MM.1S (cell line): ENCODE measurements around the gene PNPLA6.

Experiments used
- CTCF ChIP-seq: fragments of 300-600 bp; sonication (generic); IDR thresholded peaks from 2 replicates; pipeline ENCODE4 v1.5.1; 2016; ENCODE audit warnings: antibody characterized with exemption, low read length, mixed read lengths
- EZH2 ChIP-seq: fragments of 300-600 bp; sonication (generic); optimal IDR thresholded peaks from 2 replicates; pipeline ENCODE3; 2017; ENCODE audit warnings: low read depth, mild to moderate bottlenecking, antibody characterized with exemption, low read length, mixed read lengths
- EZH2phosphoT487 ChIP-seq: fragments of 300-600 bp; sonication (generic); IDR thresholded peaks from 2 replicates; pipeline ENCODE4 v1.6.1; 2018; ENCODE audit warnings: antibody characterized with exemption, low read length

- TF ChIP-seq CTCF = no peak
- TF ChIP-seq EZH2phosphoT487 = no peak
- TF ChIP-seq EZH2 = no peak
Observed at GRCh38 chr19:7489609-7490044, 45.9 kb upstream of the PNPLA6 start.
